NB4 (cell line): ENCODE measurements around the gene TAS2R1.
"Not testable (repeated sequence)": the region's sequence is repeated elsewhere in the genome, so short reads cannot be mapped to it uniquely, and the experiment has no call there.

Source experiments
- MYC ChIP-seq: IDR thresholded peaks from 2 replicates; pipeline ENCODE4 v1.6.1; 2011; ENCODE audit warnings: low read depth, low read length
- TF ChIP-seq, protein P1 (sequence below): IDR thresholded peaks from one replicate; pipeline ENCODE4 v1.5.1; 2012; ENCODE audit warnings: low read depth, low read length

DNA sequence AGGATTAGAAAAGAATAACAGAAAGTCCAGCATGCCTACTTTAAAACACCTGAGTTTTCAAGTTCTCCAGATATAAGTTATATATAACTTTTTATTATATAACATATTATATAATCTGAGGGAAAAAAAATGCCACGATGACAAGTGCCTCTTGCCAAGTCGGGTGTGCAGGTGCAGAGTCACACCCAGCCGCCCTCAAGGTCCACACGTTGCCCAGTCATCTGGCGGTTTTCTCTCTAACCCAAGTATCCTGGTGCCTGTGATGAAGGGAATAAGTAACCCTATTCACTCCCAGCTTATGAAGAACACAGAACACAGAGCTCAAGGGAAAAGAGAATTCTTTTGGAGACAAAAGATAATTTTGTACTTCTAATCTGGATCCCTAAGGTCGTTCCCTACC is 31.8 kb downstream of the TAS2R1 start:
- not testable (repeated sequence) for TF ChIP-seq MYC
- TF ChIP-seq, protein P1, sequence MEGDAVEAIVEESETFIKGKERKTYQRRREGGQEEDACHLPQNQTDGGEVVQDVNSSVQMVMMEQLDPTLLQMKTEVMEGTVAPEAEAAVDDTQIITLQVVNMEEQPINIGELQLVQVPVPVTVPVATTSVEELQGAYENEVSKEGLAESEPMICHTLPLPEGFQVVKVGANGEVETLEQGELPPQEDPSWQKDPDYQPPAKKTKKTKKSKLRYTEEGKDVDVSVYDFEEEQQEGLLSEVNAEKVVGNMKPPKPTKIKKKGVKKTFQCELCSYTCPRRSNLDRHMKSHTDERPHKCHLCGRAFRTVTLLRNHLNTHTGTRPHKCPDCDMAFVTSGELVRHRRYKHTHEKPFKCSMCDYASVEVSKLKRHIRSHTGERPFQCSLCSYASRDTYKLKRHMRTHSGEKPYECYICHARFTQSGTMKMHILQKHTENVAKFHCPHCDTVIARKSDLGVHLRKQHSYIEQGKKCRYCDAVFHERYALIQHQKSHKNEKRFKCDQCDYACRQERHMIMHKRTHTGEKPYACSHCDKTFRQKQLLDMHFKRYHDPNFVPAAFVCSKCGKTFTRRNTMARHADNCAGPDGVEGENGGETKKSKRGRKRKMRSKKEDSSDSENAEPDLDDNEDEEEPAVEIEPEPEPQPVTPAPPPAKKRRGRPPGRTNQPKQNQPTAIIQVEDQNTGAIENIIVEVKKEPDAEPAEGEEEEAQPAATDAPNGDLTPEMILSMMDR = not testable (repeated sequence)
